Liver (tissue), 3 donors: ENCODE measurements around the gene UNC13C.

ENCODE experiments used
- SP1 ChIP-seq: IDR thresholded peaks from 2 replicates; pipeline ENCODE4 v1.6.1; 2018; ENCODE audit warnings: antibody characterized with exemption, mild to moderate bottlenecking
- YY1 ChIP-seq: IDR thresholded peaks from 2 replicates; pipeline ENCODE4 v1.6.1; 2016; ENCODE audit warnings: antibody characterized with exemption, mild to moderate bottlenecking
- TF ChIP-seq, protein P1 (sequence below): fragments of 150-350 bp; IDR thresholded peaks from 2 replicates; pipeline ENCODE4 v1.5.1; 2017; ENCODE audit warnings: improper control_type of control experiment, low read depth, low read length; ENCODE audit not compliant: missing input control
- donor health status: healthy.
- donor health status: healthy.

GRCh38 chr15:54605556-54605955, 627.3 kb downstream of the UNC13C start:
- TF ChIP-seq YY1 = no peak
- TF ChIP-seq, protein P1, sequence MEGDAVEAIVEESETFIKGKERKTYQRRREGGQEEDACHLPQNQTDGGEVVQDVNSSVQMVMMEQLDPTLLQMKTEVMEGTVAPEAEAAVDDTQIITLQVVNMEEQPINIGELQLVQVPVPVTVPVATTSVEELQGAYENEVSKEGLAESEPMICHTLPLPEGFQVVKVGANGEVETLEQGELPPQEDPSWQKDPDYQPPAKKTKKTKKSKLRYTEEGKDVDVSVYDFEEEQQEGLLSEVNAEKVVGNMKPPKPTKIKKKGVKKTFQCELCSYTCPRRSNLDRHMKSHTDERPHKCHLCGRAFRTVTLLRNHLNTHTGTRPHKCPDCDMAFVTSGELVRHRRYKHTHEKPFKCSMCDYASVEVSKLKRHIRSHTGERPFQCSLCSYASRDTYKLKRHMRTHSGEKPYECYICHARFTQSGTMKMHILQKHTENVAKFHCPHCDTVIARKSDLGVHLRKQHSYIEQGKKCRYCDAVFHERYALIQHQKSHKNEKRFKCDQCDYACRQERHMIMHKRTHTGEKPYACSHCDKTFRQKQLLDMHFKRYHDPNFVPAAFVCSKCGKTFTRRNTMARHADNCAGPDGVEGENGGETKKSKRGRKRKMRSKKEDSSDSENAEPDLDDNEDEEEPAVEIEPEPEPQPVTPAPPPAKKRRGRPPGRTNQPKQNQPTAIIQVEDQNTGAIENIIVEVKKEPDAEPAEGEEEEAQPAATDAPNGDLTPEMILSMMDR = no peak
- TF ChIP-seq SP1 = no peak
